ENCODE results near the gene AGER. TPM values are rescaled to one million over a fixed set of nuclear protein-coding genes. Genes with fewer than 3 reads are reported as not detected.

The AGER gene
- total and polyA plus RNA-seq, 9 of the 15 experiments (the other 6 are each of a cell fraction or from before 2014, with no cell fraction given), result 1.2 to 11.5 (median 4.1) TPM

- in situ Hi-C loops (cut with MboI), result no loop called here
- no peak overlapping the region for H3K4me3 ChIP-seq
- POLR2A ChIA-PET, result interaction anchor here (0.6 to 1.9 kb wide), 6 partner anchors 10 to 231 kb away, joined by 3 to 20 read pairs (median 5); partner anchors contain the start of genes ATF6B, FKBPL and GPSM3
These were observed 1.0 kb downstream of the AGER start for GRCh38 chr6:32183030-32183429.

More at GRCh38 chr6:32183030-32183429, 1.0 kb downstream of the AGER start:
- peaks cover 7% of the 10 kb centered on the region for H3K9me1 ChIP-seq (ENCODE audit: control insufficient read depth, insufficient read depth, low read length)
- TF ChIP-seq ZFPM2 (CRISPR knock-in tag; IDR thresholded peaks at IDR 0.05) (no peak), NFATC3 (IDR thresholded peaks at IDR 0.05) (no peak), ZNF146 (CRISPR knock-in tag; IDR thresholded peaks at IDR 0.05; ENCODE audit: unreplicated experiment) (no peak), CHD7 (IDR thresholded peaks at IDR 0.05; ENCODE audit: low read depth, low read length) (no peak), C11orf30 (IDR thresholded peaks at IDR 0.05; ENCODE audit: low read depth) (no peak), NR2C1 (IDR thresholded peaks at IDR 0.05) (no peak), NR2C1 (tag; IDR thresholded peaks at IDR 0.05) (no peak), ZNF830 (CRISPR knock-in tag; IDR thresholded peaks at IDR 0.05) (no peak), MCM5 (IDR thresholded peaks at IDR 0.05; ENCODE audit: low read depth) (no peak), SMAD3 (CRISPR knock-in tag; conservative IDR thresholded peaks at IDR 0.05) (no peak), XRCC5 (IDR thresholded peaks at IDR 0.05; ENCODE audit: low read depth, low read length) (no peak), MTA2 (IDR thresholded peaks at IDR 0.05; ENCODE audit: low read depth) (no peak)
- TF ChIP-seq, protein P1, sequence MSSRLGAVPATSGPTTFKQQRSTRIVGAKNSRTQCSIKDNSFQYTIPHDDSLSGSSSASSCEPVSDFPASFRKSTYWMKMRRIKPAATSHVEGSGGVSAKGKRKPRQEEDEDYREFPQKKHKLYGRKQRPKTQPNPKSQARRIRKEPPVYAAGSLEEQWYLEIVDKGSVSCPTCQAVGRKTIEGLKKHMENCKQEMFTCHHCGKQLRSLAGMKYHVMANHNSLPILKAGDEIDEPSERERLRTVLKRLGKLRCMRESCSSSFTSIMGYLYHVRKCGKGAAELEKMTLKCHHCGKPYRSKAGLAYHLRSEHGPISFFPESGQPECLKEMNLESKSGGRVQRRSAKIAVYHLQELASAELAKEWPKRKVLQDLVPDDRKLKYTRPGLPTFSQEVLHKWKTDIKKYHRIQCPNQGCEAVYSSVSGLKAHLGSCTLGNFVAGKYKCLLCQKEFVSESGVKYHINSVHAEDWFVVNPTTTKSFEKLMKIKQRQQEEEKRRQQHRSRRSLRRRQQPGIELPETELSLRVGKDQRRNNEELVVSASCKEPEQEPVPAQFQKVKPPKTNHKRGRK (tag; IDR thresholded peaks at IDR 0.05), result no peak
- no peak overlapping the region for H2AFZ ChIP-seq (ENCODE audit: low read depth, low read length)
- intact Hi-C loops (cut with micrococcal nuclease), result no loop called here
- FAIRE-seq, result no peak
- no TSS peak for BruUV-seq (replicated peaks)
- no peak for DNase-seq (ENCODE audit: extremely low read depth in 1 of 4, low spot score in 3 of 4)
- no peak for ATAC-seq
- H3K9me3 ChIP-seq (replicated peaks; ENCODE audit: control insufficient read depth, insufficient read depth, low read depth, low read length), result no peaks in the 10 kb centered on the region
- 87% methylated on average over 3 of the region's 3 CpGs for WGBS (ENCODE audit: insufficient coverage, low coverage, missing lambda C conversion rate)
- H3K9ac ChIP-seq (ENCODE audit: insufficient read depth in 1 of 2, low read depth in 2 of 2, low read length in 2 of 2), result peak overlapping the region; percentile 7 to 82; a peak in 2 of 4 replicates
- H3K79me2 ChIP-seq (ENCODE audit: control insufficient read depth, insufficient read depth, low read length), result peaks cover 58% of the 10 kb centered on the region
- no peaks in the 10 kb centered on the region for H3K27me3 ChIP-seq (ENCODE audit: control insufficient read depth in 2 of 2, insufficient read depth in 2 of 2, low read length in 2 of 2)
- CTCF ChIA-PET (ENCODE audit: low intra/inter-chr PET ratio), result no interaction called here
- no peaks in the 10 kb centered on the region for H4K20me1 ChIP-seq (replicated peaks; ENCODE audit: control insufficient read depth, insufficient read depth, low read length)
- no peak overlapping the region for H3K4me2 ChIP-seq (ENCODE audit: insufficient read depth, low read length)
- H3K27ac ChIP-seq (ENCODE audit: extremely low read depth, low read depth, low read length), result peak overlapping the region; percentile 56; the same call in 2 of the 3 replicates
- H3K36me3 ChIP-seq (ENCODE audit: control insufficient read depth, insufficient read depth, low read length), result peaks cover 75% of the 10 kb centered on the region; the same call in 2 of the 3 replicates
- peaks cover 56 to 58% of the 10 kb centered on the region in 2 experiments for H3K4me1 ChIP-seq (replicated peaks in 1 of 2; ENCODE audit: control insufficient read depth in 2 of 2, insufficient read depth in 2 of 2, low read length in 2 of 2)
